HepG2 (cell line): ENCODE results near the gene UGCG.

Experiments used
- ARNT2 ChIP-seq: sonication (generic); formaldehyde crosslinking; IDR thresholded peaks from 2 replicates; pipeline ENCODE4 v1.8.0; 2022; ENCODE audit warnings: mild to moderate bottlenecking, low read depth, missing genetic modification reagents, moderate library complexity
- JUN ChIP-seq: sonication (generic); formaldehyde crosslinking; IDR thresholded peaks from 2 replicates; pipeline ENCODE4 v1.4.0; 2020; ENCODE audit warnings: mild to moderate bottlenecking, missing genetic modification reagents
- POLR2AphosphoS5 ChIP-seq: IDR thresholded peaks from 2 replicates; pipeline ENCODE4 v1.6.1; 2012; ENCODE audit warnings: low read depth, low read length
- RFX1 ChIP-seq: fragments of 450-650 bp; IDR thresholded peaks from 2 replicates; pipeline ENCODE4 v1.6.1; 2017
- ZNF224 ChIP-seq: sonication (generic); formaldehyde crosslinking; IDR thresholded peaks from 2 replicates; pipeline ENCODE4 v1.5.0; 2020; ENCODE audit warnings: mild to moderate bottlenecking, missing genetic modification reagents
- TF ChIP-seq, protein P1 (sequence below): conservative IDR thresholded peaks from 2 replicates; pipeline ENCODE4 v1.6.1; 2018; ENCODE audit warnings: missing genetic modification reagents
- TF ChIP-seq, protein P2 (sequence below): sonication (generic); formaldehyde crosslinking; IDR thresholded peaks from 2 replicates; pipeline ENCODE4 v1.5.1; 2020; ENCODE audit warnings: missing genetic modification reagents, mild to moderate bottlenecking, borderline replicate concordance
- TF ChIP-seq, protein P3 (sequence below): sonication (generic); formaldehyde crosslinking; IDR thresholded peaks from 2 replicates; pipeline ENCODE4 v1.4.0; 2020; ENCODE audit warnings: missing genetic modification reagents
- TF ChIP-seq, protein P4 (sequence below): sonication (generic); formaldehyde crosslinking; IDR thresholded peaks from 2 replicates; pipeline ENCODE4 v1.4.0; 2020; ENCODE audit warnings: missing genetic modification reagents
- TF ChIP-seq, protein P5 (sequence below): sonication (generic); formaldehyde crosslinking; IDR thresholded peaks from 2 replicates; pipeline ENCODE4 v1.4.0; 2020; ENCODE audit warnings: missing genetic modification reagents

DNA sequence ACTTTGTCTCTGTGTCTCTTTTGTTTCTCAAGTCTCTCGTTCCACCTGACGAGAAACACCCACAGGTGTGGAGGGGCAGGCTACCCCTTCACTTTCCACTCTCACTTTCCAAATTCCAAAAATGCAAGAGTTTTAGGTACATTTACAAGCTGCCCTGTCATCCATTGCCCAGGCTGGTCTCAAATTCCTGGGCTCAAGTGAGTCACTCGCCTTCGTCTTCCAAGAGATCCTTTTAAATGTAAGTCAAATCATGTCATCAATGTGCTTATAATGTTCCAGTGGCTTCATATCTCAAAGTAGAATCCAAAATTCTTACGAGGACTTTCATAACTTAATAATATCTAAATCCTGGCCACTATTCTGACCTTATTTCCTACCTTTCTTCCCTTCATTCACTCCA, 20.4 kb upstream of the UGCG start:
- TF ChIP-seq POLR2AphosphoS5 (no peak), ARNT2 (no peak), ZNF224 (CRISPR knock-in tag) (no peak), JUN (no peak), RFX1 (no peak)
- TF ChIP-seq, protein P1, sequence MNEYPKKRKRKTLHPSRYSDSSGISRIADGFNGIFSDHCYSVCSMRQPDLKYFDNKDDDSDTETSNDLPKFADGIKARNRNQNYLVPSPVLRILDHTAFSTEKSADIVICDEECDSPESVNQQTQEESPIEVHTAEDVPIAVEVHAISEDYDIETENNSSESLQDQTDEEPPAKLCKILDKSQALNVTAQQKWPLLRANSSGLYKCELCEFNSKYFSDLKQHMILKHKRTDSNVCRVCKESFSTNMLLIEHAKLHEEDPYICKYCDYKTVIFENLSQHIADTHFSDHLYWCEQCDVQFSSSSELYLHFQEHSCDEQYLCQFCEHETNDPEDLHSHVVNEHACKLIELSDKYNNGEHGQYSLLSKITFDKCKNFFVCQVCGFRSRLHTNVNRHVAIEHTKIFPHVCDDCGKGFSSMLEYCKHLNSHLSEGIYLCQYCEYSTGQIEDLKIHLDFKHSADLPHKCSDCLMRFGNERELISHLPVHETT (CRISPR knock-in tag) = no peak
- TF ChIP-seq, protein P2, sequence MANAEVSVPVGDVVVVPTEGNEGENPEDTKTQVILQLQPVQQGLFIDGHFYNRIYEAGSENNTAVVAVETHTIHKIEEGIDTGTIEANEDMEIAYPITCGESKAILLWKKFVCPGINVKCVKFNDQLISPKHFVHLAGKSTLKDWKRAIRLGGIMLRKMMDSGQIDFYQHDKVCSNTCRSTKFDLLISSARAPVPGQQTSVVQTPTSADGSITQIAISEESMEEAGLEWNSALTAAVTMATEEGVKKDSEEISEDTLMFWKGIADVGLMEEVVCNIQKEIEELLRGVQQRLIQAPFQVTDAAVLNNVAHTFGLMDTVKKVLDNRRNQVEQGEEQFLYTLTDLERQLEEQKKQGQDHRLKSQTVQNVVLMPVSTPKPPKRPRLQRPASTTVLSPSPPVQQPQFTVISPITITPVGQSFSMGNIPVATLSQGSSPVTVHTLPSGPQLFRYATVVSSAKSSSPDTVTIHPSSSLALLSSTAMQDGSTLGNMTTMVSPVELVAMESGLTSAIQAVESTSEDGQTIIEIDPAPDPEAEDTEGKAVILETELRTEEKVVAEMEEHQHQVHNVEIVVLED = no peak
- TF ChIP-seq, protein P3, sequence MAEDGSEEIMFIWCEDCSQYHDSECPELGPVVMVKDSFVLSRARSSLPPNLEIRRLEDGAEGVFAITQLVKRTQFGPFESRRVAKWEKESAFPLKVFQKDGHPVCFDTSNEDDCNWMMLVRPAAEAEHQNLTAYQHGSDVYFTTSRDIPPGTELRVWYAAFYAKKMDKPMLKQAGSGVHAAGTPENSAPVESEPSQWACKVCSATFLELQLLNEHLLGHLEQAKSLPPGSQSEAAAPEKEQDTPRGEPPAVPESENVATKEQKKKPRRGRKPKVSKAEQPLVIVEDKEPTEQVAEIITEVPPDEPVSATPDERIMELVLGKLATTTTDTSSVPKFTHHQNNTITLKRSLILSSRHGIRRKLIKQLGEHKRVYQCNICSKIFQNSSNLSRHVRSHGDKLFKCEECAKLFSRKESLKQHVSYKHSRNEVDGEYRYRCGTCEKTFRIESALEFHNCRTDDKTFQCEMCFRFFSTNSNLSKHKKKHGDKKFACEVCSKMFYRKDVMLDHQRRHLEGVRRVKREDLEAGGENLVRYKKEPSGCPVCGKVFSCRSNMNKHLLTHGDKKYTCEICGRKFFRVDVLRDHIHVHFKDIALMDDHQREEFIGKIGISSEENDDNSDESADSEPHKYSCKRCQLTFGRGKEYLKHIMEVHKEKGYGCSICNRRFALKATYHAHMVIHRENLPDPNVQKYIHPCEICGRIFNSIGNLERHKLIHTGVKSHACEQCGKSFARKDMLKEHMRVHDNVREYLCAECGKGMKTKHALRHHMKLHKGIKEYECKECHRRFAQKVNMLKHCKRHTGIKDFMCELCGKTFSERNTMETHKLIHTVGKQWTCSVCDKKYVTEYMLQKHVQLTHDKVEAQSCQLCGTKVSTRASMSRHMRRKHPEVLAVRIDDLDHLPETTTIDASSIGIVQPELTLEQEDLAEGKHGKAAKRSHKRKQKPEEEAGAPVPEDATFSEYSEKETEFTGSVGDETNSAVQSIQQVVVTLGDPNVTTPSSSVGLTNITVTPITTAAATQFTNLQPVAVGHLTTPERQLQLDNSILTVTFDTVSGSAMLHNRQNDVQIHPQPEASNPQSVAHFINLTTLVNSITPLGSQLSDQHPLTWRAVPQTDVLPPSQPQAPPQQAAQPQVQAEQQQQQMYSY = no peak
- TF ChIP-seq, protein P4, sequence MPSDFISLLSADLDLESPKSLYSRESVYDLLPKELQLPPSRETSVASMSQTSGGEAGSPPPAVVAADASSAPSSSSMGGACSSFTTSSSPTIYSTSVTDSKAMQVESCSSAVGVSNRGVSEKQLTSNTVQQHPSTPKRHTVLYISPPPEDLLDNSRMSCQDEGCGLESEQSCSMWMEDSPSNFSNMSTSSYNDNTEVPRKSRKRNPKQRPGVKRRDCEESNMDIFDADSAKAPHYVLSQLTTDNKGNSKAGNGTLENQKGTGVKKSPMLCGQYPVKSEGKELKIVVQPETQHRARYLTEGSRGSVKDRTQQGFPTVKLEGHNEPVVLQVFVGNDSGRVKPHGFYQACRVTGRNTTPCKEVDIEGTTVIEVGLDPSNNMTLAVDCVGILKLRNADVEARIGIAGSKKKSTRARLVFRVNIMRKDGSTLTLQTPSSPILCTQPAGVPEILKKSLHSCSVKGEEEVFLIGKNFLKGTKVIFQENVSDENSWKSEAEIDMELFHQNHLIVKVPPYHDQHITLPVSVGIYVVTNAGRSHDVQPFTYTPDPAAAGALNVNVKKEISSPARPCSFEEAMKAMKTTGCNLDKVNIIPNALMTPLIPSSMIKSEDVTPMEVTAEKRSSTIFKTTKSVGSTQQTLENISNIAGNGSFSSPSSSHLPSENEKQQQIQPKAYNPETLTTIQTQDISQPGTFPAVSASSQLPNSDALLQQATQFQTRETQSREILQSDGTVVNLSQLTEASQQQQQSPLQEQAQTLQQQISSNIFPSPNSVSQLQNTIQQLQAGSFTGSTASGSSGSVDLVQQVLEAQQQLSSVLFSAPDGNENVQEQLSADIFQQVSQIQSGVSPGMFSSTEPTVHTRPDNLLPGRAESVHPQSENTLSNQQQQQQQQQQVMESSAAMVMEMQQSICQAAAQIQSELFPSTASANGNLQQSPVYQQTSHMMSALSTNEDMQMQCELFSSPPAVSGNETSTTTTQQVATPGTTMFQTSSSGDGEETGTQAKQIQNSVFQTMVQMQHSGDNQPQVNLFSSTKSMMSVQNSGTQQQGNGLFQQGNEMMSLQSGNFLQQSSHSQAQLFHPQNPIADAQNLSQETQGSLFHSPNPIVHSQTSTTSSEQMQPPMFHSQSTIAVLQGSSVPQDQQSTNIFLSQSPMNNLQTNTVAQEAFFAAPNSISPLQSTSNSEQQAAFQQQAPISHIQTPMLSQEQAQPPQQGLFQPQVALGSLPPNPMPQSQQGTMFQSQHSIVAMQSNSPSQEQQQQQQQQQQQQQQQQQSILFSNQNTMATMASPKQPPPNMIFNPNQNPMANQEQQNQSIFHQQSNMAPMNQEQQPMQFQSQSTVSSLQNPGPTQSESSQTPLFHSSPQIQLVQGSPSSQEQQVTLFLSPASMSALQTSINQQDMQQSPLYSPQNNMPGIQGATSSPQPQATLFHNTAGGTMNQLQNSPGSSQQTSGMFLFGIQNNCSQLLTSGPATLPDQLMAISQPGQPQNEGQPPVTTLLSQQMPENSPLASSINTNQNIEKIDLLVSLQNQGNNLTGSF (CRISPR knock-in tag) = no peak
- TF ChIP-seq, protein P5, sequence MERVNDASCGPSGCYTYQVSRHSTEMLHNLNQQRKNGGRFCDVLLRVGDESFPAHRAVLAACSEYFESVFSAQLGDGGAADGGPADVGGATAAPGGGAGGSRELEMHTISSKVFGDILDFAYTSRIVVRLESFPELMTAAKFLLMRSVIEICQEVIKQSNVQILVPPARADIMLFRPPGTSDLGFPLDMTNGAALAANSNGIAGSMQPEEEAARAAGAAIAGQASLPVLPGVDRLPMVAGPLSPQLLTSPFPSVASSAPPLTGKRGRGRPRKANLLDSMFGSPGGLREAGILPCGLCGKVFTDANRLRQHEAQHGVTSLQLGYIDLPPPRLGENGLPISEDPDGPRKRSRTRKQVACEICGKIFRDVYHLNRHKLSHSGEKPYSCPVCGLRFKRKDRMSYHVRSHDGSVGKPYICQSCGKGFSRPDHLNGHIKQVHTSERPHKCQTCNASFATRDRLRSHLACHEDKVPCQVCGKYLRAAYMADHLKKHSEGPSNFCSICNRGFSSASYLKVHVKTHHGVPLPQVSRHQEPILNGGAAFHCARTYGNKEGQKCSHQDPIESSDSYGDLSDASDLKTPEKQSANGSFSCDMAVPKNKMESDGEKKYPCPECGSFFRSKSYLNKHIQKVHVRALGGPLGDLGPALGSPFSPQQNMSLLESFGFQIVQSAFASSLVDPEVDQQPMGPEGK (CRISPR knock-in tag) = no peak
